WERI-Rb-1 (cell line): Measurements from ENCODE around the gene FBXO46.

ENCODE experiments used
- DNase-seq: peaks from one replicate; pipeline ENCODE4 v3.0.0-alpha.2; 2020
- H3K27ac ChIP-seq: fragments of 250-450 bp; sonication (Bioruptor Pico); 2 replicates; pipeline ENCODE4 v1.5.1; 2020; ENCODE audit warnings: mild to moderate bottlenecking, moderate library complexity
- H3K27me3 ChIP-seq: fragments of 250-450 bp; sonication (Bioruptor Pico); 2 replicates; pipeline ENCODE4 v1.5.1; 2021; ENCODE audit warnings: mild to moderate bottlenecking, low read depth, moderate library complexity; ENCODE audit not compliant: insufficient read depth, severe bottlenecking
- H3K36me3 ChIP-seq: fragments of 250-450 bp; sonication (Bioruptor Pico); 2 replicates; pipeline ENCODE4 v1.5.1; 2020; ENCODE audit warnings: mild to moderate bottlenecking, moderate library complexity
- H3K4me3 ChIP-seq: 2 replicates; pipeline ENCODE4 v1.5.1; 2011; ENCODE audit warnings: low read depth, mild to moderate bottlenecking, control low read depth, low read length
- H3K9me3 ChIP-seq: fragments of 250-450 bp; sonication (Bioruptor Pico); 2 replicates; pipeline ENCODE4 v1.5.1; 2021; ENCODE audit warnings: mild to moderate bottlenecking, moderate library complexity; ENCODE audit not compliant: severe bottlenecking
- CTCF ChIP-seq: IDR thresholded peaks from 2 replicates; pipeline ENCODE4 v1.5.1; 2011; ENCODE audit warnings: low read depth, mild to moderate bottlenecking, control low read depth, inconsistent platforms, low read length

The FBXO46 gene

GRCh38 chr19:45767410-45767880 is 36.7 kb upstream of the FBXO46 start:
- Histone ChIP-seq H3K36me3 (no peaks in the 10 kb centered on the region; the same call in 1 of the 2 replicates), H3K27ac (peak overlapping the region; percentile 60), H3K4me3 (peak overlapping the region; percentile 62), H3K9me3 (no peaks in the 10 kb centered on the region), H3K27me3 (no peaks in the 10 kb centered on the region)
- no peak for TF ChIP-seq CTCF
- DNase-seq, result peak; percentile 40

DNA sequence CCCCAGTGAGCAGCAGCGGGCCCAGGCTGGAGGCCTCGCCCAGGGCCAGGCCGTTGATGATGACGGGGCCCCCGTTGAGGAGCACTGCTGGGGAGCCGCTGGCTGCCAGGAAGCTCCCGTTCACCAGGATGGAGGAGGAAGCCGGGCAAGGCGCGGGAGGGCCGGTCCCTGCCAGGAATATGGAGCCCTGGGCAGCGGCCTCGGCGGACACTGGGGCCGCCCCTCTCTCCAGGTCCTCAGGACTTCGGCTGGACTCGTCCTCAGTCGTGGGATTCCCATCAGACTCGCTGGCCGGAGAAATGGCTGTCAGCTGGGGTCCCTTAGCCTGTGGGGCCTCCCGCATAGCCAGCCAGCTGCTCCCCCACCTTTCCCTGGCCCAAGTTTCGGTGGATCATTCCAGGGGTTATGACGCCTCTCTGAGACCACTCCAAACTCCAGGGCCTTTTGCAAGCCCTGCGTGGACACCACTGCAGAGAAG is 36.2 kb upstream of the FBXO46 start:
- no peak for TF ChIP-seq CTCF
- H3K27ac ChIP-seq, result peak overlapping the region; percentile 60; the same call in 1 of the 2 replicates

DNA sequence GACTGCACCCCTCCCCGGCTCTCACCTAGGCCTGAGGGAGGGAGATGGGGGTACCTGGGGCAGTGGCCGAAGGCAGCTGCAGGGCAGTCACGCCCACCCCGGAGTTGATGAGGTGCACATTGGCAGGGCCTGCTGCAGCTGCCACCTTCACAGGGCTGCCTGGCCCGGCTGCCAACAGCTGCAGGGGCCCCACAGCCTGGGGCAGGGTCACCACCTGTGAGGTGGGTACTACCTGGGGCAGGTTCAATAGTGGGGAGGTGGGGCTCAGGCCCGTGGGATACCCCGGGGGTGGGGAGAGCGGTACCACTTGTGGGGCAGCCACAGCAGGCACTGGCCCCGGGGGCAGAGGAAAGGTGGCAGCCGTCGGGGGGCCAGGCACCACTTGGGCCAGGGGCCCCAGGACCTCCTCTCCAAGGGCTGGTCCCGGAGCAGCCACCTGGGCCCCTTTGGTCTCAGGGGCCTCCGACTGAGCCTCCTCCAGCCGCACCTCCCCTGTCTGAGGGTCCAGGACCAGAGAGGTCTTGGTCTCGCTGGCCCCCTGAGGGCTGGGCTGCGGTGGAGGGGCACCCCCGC is 35.7 kb upstream of the FBXO46 start:
- TF ChIP-seq CTCF, result no peak
- Histone ChIP-seq H3K4me3 (no peak overlapping the region), H3K36me3 (no peaks in the 10 kb centered on the region; the same call in 1 of the 2 replicates), H3K27ac (no peak overlapping the region), H3K27me3 (no peaks in the 10 kb centered on the region), H3K9me3 (no peaks in the 10 kb centered on the region)
- no peak for DNase-seq

More for the DNA sequence above, 36.2 kb upstream of the FBXO46 start:
- no peaks in the 10 kb centered on the region for H3K9me3 ChIP-seq
- no peak for DNase-seq
- H3K4me3 ChIP-seq, result peak overlapping the region; percentile 62
- H3K27me3 ChIP-seq, result no peaks in the 10 kb centered on the region
- H3K36me3 ChIP-seq, result no peaks in the 10 kb centered on the region; the same call in 1 of the 2 replicates

- no peaks in the 10 kb centered on the region for H3K27me3 ChIP-seq
- no peak overlapping the region for H3K27ac ChIP-seq
- no peak overlapping the region for H3K4me3 ChIP-seq
- H3K9me3 ChIP-seq, result no peaks in the 10 kb centered on the region
- no peaks in the 10 kb centered on the region for H3K36me3 ChIP-seq
- no peak for TF ChIP-seq CTCF
- DNase-seq, result no peak
Observed at GRCh38 chr19:45765702-45766295, 35.1 kb upstream of the FBXO46 start.

GRCh38 chr19:45764945-45765701 is 34.4 kb upstream of the FBXO46 start:
- no peak overlapping the region for H3K27ac ChIP-seq

More at GRCh38 chr19:45764945-45765701, 34.4 kb upstream of the FBXO46 start:
- no peak for TF ChIP-seq CTCF
- no peaks in the 10 kb centered on the region for H3K27me3 ChIP-seq
- H3K9me3 ChIP-seq, result no peaks in the 10 kb centered on the region
- no peak overlapping the region for H3K4me3 ChIP-seq
- no peak for DNase-seq
- H3K36me3 ChIP-seq, result no peaks in the 10 kb centered on the region
